CD4-positive, CD25-positive, alpha-beta regulatory T cell (primary cell): ENCODE results near the gene VPS35. TPM values are rescaled to one million over a fixed set of nuclear protein-coding genes. Genes with fewer than 3 reads are reported as not detected.
A peak's percentile ranks its signal among the peaks of the same experiment; 100 is the strongest.
"Not testable (repeated sequence)": the region's sequence is repeated elsewhere in the genome, so short reads cannot be mapped to it uniquely, and the experiment has no call there.

Source experiments
- ATAC-seq, 2 donors: fragments of 150-1000 bp; cut with Tn5 transposase; one replicate each; pipeline ENCODE4 v1.10.0; 2021; ENCODE audit warnings: low read depth in 2 of 2, moderate number of reproducible peaks in 2 of 2, moderate library complexity in 1 of 2
- DNase-seq, 3 donors: peaks; one replicate each; pipeline versions ENCODE4 v3.0.0 to v3.0.0-alpha.2; 2012 to 2022; ENCODE audit warnings: mixed read lengths in 1 of 3
- H3K27ac ChIP-seq: one replicate; pipeline ENCODE4 v1.7.0; 2013; ENCODE audit warnings: mild to moderate bottlenecking, low read length; ENCODE audit not compliant: insufficient read depth, poor library complexity, severe bottlenecking
- H3K27me3 ChIP-seq: one replicate; pipeline ENCODE4 v1.7.0; 2013; ENCODE audit warnings: low read length; ENCODE audit not compliant: control insufficient read depth, insufficient read depth
- H3K36me3 ChIP-seq: one replicate; pipeline ENCODE4 v1.7.0; 2013; ENCODE audit warnings: mild to moderate bottlenecking, low read length, moderate library complexity; ENCODE audit not compliant: control insufficient read depth, insufficient read depth
- H3K4me1 ChIP-seq: 2 replicates; pipeline ENCODE4 v1.7.0; 2013; ENCODE audit warnings: mild to moderate bottlenecking, low read length; ENCODE audit not compliant: insufficient read depth, control insufficient read depth, poor library complexity, severe bottlenecking
- H3K4me3 ChIP-seq: one replicate; pipeline ENCODE4 v1.7.0; 2013; ENCODE audit warnings: low read depth, mild to moderate bottlenecking, low read length, moderate library complexity
- H3K9me3 ChIP-seq, 2 experiments: 1 replicate in 1 of 2; 2 replicates in 1 of 2; pipeline ENCODE4 v1.7.0; 2013; ENCODE audit warnings: low read length in 2 of 2, mild to moderate bottlenecking in 1 of 2, moderate library complexity in 1 of 2; ENCODE audit not compliant: control insufficient read depth in 2 of 2
- H3K27ac Mint-ChIP-seq, 3 donors: one replicate each; pipeline ENCODE4 v1.8.0; 2020 to 2022; ENCODE audit warnings: mild to moderate bottlenecking in 3 of 3, mixed read lengths in 3 of 3, moderate library complexity in 2 of 3
- H3K27me3 Mint-ChIP-seq: one replicate; pipeline ENCODE4 v1.8.0; 2022; ENCODE audit warnings: mild to moderate bottlenecking, mixed read lengths
- H3K36me3 Mint-ChIP-seq: one replicate; pipeline ENCODE4 v1.8.0; 2020; ENCODE audit warnings: mixed read lengths
- H3K4me1 Mint-ChIP-seq, 4 donors: one replicate each; pipeline ENCODE4 v1.8.0; 2020 to 2022; ENCODE audit warnings: mixed read lengths in 4 of 4, mild to moderate bottlenecking in 1 of 4
- H3K4me3 Mint-ChIP-seq, 4 donors: one replicate each; pipeline ENCODE4 v1.8.0; 2020 to 2022; ENCODE audit warnings: mild to moderate bottlenecking in 4 of 4, mixed read lengths in 4 of 4, moderate library complexity in 3 of 4
- H3K9me3 Mint-ChIP-seq, 7 donors: one replicate each; pipeline ENCODE4 v1.8.0; 2020 to 2022; ENCODE audit warnings: mixed read lengths in 7 of 7, mild to moderate bottlenecking in 3 of 7, moderate library complexity in 2 of 7
- polyA plus RNA-seq, 4 donors: library from polyadenylated mRNA; unstranded; fragments of 300-500 nt; fragmentation: Illumina TruSeq; gene quantifications; one replicate each; pipeline ENCODE4 v1.2.3, GENCODE V29; 2021
- total RNA-seq: library from RNA; stranded (reverse); gene quantifications from one replicate; pipeline ENCODE4 v1.2.3, GENCODE V29; 2022

The VPS35 gene
- total and polyA plus RNA-seq, 5 donors from 2014 or later = 34.1 to 90.3 (median 85.6) TPM

DNA sequence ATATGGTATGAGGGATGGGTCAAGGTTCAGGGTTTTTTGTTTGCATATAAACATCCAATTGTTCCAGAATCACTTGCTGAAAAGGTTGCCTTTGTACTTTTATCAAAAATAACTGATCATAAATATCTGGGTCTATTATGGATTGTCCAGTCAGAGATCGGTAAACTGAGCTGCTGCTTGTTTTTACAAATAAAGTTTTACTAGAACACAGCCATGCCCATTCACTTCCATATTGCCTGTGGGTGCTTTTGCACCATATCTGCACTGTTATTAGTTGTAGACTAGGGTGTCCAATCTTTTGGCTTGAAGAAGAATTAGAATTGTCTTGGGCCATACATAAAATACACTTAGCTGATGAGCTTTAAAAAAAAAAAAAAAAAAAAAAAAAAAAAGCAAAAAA is 11.0 kb downstream of the VPS35 start:
- peaks cover 39% of the 10 kb centered on the region for H3K36me3 Mint-ChIP-seq
- not testable (repeated sequence) for H3K4me3 Mint-ChIP-seq, H3K4me3 ChIP-seq, H3K27me3 ChIP-seq, H3K27ac ChIP-seq, H3K4me1 Mint-ChIP-seq, H3K9me3 Mint-ChIP-seq, DNase-seq, H3K27me3 Mint-ChIP-seq, H3K4me1 ChIP-seq, H3K9me3 ChIP-seq, ATAC-seq
- peak overlapping the region in 1 of 3 donors; percentile 33 for H3K27ac Mint-ChIP-seq
- H3K36me3 ChIP-seq = peaks cover 80% of the 10 kb centered on the region

DNA sequence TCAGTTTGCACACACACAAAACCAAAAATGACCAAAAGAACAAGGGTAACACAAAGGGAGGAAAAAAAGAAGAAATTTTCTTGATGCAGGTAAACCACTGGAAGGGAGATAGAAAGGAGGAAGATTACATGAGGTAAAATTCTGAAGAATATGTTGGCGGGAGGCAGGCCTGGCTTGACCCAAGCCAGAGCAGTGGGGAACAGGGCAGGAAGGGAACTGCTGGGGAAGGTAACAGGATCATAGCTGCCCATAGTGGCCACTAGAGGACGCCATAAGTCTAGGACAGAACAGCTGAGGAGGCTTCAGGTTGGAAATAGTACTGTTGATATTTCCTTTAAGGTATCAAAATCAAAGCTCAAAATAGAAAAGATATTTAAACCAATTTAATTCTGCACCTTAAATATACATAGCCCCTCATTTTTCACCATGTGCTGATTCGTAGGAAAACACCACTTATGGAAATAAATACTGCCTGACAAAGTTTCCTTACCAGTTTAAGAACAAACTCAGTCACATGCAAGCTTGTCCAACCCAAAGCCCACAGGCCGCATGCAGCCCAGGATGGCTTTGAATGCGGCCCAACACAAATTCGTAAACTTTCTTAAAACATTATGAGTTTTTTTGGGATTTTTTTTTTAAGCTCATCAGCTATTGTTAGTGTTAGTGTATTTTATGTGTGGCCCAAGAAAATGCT is 15.5 kb downstream of the VPS35 start:
- no peaks in the 10 kb centered on the region for H3K9me3 ChIP-seq
- no peaks in the 10 kb centered on the region for H3K4me1 ChIP-seq
- H3K27ac ChIP-seq = no peak overlapping the region
- Mint-ChIP-seq H3K27me3 (no peaks in the 10 kb centered on the region), H3K9me3 (no peaks in the 10 kb centered on the region), H3K27ac (peak overlapping the region in 2 of 3 donors; percentile 37 to 60), H3K4me3 (no peak overlapping the region), H3K4me1 (peaks cover 0 to 5% (median 2%) of the 10 kb centered on the region in 4 donors), H3K36me3 (peaks cover 45% of the 10 kb centered on the region)
- H3K4me3 ChIP-seq = no peak overlapping the region
- peaks cover 86% of the 10 kb centered on the region for H3K36me3 ChIP-seq
- ATAC-seq (peak; percentile 85 to 88), DNase-seq (peak; percentile 33 to 71 (median 56))
- H3K27me3 ChIP-seq = no peaks in the 10 kb centered on the region

DNA sequence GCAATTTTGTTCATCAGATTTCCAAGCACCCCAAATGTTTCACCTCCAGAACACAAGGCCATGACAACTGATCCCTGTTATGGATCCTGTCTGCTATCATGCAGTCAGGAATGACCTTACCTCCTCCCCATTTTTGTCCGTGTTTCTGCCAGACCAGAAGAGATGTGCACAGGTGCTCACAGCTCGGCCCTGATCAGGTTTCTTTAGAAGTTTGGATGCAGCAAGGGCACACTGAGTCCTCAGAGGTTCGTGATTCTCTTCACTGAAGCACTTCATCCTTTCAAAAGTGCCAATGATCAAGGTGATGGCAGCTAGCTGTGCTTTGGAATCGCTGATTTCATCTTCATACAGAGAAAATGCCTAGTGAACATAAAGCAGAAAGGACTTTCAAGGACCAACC is 26.9 kb downstream of the VPS35 start:
- H3K9me3 Mint-ChIP-seq = no peaks in the 10 kb centered on the region
- no peaks in the 10 kb centered on the region for H3K27me3 Mint-ChIP-seq
- Histone ChIP-seq H3K4me1 (peaks cover 2% of the 10 kb centered on the region), H3K36me3 (peaks cover 65% of the 10 kb centered on the region), H3K9me3 (no peaks in the 10 kb centered on the region), H3K4me3 (no peak overlapping the region), H3K27me3 (no peaks in the 10 kb centered on the region), H3K27ac (no peak overlapping the region)
- no peak overlapping the region for H3K27ac Mint-ChIP-seq
- DNase-seq (no peak), ATAC-seq (no peak)
- no peak overlapping the region for H3K4me3 Mint-ChIP-seq
- H3K4me1 Mint-ChIP-seq = peaks cover 0 to 8% (median 3%) of the 10 kb centered on the region in 4 donors
- H3K36me3 Mint-ChIP-seq = peaks cover 26% of the 10 kb centered on the region

DNA sequence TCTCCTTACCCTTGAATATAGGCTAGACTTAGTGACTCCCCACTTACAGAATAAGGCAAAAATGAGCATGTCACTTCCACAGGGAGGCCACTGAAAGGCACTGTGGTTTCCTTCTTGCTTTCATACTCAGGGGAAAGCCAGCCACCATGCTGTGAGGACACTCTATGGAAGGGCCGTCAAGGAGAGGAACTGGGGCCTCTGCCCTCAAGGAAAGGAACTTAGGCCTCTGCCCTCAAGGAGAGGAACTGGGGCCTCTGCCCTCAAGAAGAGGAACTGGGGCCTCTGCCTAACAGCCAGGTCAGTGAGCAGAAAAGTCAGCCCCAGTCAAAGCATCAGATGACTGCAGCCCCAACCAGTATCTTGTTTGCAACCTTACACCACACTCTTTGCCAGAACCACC is 30.1 kb downstream of the VPS35 start:
- Mint-ChIP-seq H3K4me3 (no peak overlapping the region), H3K9me3 (no peaks in the 10 kb centered on the region), H3K36me3 (peaks cover 25% of the 10 kb centered on the region), H3K27me3 (no peaks in the 10 kb centered on the region), H3K27ac (peak overlapping the region in 1 of 3 donors; percentile 68), H3K4me1 (peaks cover 0 to 8% (median 3%) of the 10 kb centered on the region in 4 donors)
- Histone ChIP-seq H3K27ac (no peak overlapping the region), H3K36me3 (peaks cover 43% of the 10 kb centered on the region), H3K4me3 (no peak overlapping the region), H3K9me3 (no peaks in the 10 kb centered on the region), H3K27me3 (no peaks in the 10 kb centered on the region), H3K4me1 (peaks cover 2% of the 10 kb centered on the region)
- ATAC-seq (peak; percentile 45 to 55), DNase-seq (no peak)

DNA sequence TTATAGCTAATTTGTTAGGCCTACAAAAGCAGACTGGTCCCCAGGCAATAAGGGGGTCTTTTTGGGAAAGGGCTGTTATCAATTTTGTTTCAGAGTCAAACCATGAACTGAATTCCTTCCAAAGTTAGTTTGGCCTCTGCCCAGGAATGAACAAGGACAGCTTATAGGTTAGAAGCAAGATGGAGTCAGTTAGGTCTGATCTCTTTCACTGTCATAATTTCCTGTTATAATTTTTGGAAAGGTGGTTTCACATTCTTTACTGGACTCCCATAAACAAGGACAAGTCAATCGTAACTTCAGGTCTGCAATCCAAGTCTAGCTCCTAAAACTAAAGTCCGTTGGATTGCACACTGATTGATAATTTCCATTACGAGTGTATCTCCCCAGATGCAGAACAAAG is 37.7 kb downstream of the VPS35 start:
- no peaks in the 10 kb centered on the region for H3K27me3 Mint-ChIP-seq
- H3K4me3 Mint-ChIP-seq = no peak overlapping the region
- H3K36me3 ChIP-seq = no peaks in the 10 kb centered on the region
- peaks cover 0 to 4% (median 0%) of the 10 kb centered on the region in 7 donors for H3K9me3 Mint-ChIP-seq
- H3K27ac Mint-ChIP-seq = no peak overlapping the region
- no peaks in the 10 kb centered on the region for H3K9me3 ChIP-seq
- H3K4me1 ChIP-seq = no peaks in the 10 kb centered on the region
- H3K27me3 ChIP-seq = no peaks in the 10 kb centered on the region
- ATAC-seq = no peak
- peaks cover 0 to 5% (median 0%) of the 10 kb centered on the region in 4 donors for H3K4me1 Mint-ChIP-seq
- DNase-seq = no peak
- no peak overlapping the region for H3K27ac ChIP-seq
- no peak overlapping the region for H3K4me3 ChIP-seq
- H3K36me3 Mint-ChIP-seq = peaks cover 22% of the 10 kb centered on the region

DNA sequence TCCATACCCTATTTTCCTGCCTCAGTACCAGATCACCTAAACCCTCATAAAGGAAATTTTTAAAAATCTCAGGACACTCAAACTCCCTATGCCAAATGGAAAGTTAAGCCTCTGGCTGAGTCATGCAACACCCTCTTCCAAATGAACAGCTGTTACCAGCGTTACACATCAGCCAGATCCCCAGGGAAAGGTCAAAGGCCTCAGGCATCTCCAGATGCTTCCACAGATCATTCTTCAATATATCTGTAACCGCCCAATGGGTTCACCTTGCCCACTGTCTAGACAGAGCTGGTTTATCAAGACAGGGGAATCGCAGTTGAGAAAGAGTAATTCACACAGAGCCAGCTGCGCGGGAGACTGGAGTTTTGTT is 38.7 kb downstream of the VPS35 start:
- Histone ChIP-seq H3K27me3 (no peaks in the 10 kb centered on the region), H3K4me3 (no peak overlapping the region), H3K27ac (no peak overlapping the region), H3K4me1 (no peaks in the 10 kb centered on the region), H3K36me3 (no peaks in the 10 kb centered on the region), H3K9me3 (no peaks in the 10 kb centered on the region)
- no peaks in the 10 kb centered on the region for H3K27me3 Mint-ChIP-seq
- no peak overlapping the region for H3K4me3 Mint-ChIP-seq
- H3K27ac Mint-ChIP-seq = no peak overlapping the region
- H3K4me1 Mint-ChIP-seq = peaks cover 0 to 5% (median 0%) of the 10 kb centered on the region in 4 donors
- peaks cover 0 to 9% (median 0%) of the 10 kb centered on the region in 7 donors for H3K9me3 Mint-ChIP-seq
- DNase-seq (no peak), ATAC-seq (no peak)
- peaks cover 29% of the 10 kb centered on the region for H3K36me3 Mint-ChIP-seq

DNA sequence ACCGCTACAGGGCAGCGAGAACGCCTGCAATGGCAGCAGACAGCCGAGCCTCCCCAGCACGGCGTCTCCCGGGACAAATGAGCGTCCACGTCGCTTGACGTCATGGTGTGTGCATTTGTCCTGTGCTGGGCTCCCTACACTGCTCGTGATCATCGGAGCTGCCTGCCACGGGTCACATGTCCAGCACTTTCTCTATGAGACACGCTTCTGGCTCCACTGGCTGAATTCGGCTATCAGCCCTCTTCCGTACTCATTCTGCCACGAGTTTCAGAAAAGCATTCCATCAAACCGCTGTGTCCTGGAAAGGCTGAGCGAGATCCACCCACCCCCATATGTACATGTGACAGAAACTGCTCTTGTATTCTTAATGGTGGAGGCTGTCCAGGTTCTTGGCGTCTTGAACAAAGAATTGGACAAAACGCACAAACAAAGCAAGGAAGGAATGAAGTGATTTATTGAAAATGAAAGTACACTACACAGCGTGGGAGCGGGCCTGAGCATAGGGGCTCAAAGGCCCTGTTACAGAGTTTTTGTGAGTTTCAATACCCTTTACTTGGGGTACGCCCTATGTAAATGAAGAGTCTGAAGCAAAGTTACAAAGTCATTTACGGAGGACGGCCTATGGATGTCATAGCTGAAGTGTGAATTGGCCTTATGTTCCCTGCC is 39.3 kb downstream of the VPS35 start:
- Histone ChIP-seq H3K27ac (no peak overlapping the region), H3K4me1 (no peaks in the 10 kb centered on the region), H3K4me3 (no peak overlapping the region), H3K9me3 (peaks cover 0 to 2% of the 10 kb centered on the region in 2 experiments), H3K27me3 (no peaks in the 10 kb centered on the region), H3K36me3 (no peaks in the 10 kb centered on the region)
- ATAC-seq (no peak), DNase-seq (no peak)
- H3K9me3 Mint-ChIP-seq = peaks cover 0 to 12% (median 1%) of the 10 kb centered on the region in 7 donors
- H3K27ac Mint-ChIP-seq = no peak overlapping the region
- no peaks in the 10 kb centered on the region for H3K27me3 Mint-ChIP-seq
- H3K36me3 Mint-ChIP-seq = peaks cover 25% of the 10 kb centered on the region
- peaks cover 0 to under 1% (median 0%) of the 10 kb centered on the region in 4 donors for H3K4me1 Mint-ChIP-seq
- no peak overlapping the region for H3K4me3 Mint-ChIP-seq

DNA sequence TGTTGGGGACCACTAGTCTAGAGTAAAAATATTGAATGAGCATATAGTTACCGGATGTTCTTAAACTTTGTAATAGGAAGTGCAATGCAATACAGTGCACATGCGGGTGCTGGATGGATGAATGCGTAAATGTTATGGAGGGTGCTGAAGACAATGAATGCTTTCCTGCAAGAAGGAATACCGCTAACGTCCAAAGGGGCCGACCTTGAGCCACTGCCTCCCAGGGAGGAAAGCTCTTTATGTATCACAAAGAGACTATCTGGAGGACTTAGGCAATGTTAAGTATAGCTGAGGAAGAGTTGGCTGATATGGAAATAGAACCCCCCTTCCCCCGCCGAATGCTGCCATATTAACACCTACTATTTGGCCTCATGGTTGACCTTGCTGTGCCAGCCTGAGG is 40.3 kb downstream of the VPS35 start:
- no peak overlapping the region for H3K27ac Mint-ChIP-seq
- no peaks in the 10 kb centered on the region for H3K36me3 ChIP-seq
- peaks cover 0 to 4% of the 10 kb centered on the region in 2 experiments for H3K9me3 ChIP-seq
- no peaks in the 10 kb centered on the region for H3K27me3 Mint-ChIP-seq
- H3K27me3 ChIP-seq = no peaks in the 10 kb centered on the region
- no peaks in the 10 kb centered on the region for H3K4me1 Mint-ChIP-seq
- H3K9me3 Mint-ChIP-seq = peaks cover 0 to 22% (median 2%) of the 10 kb centered on the region in 7 donors
- H3K4me3 ChIP-seq = no peak overlapping the region
- no peaks in the 10 kb centered on the region for H3K4me1 ChIP-seq
- DNase-seq (no peak), ATAC-seq (no peak)
- no peak overlapping the region for H3K27ac ChIP-seq
- H3K36me3 Mint-ChIP-seq = peaks cover 32% of the 10 kb centered on the region
- no peak overlapping the region for H3K4me3 Mint-ChIP-seq
